ENCODE data around the gene GALNT7.
"Not testable (repeated sequence)": the region's sequence is repeated elsewhere in the genome, so short reads cannot be mapped to it uniquely, and the experiment has no call there.

GALNT7 gene

GRCh38 chr4:173166491-173166890 is 2.1 kb upstream of the GALNT7 start:
- no peak for DNase-seq

DNA sequence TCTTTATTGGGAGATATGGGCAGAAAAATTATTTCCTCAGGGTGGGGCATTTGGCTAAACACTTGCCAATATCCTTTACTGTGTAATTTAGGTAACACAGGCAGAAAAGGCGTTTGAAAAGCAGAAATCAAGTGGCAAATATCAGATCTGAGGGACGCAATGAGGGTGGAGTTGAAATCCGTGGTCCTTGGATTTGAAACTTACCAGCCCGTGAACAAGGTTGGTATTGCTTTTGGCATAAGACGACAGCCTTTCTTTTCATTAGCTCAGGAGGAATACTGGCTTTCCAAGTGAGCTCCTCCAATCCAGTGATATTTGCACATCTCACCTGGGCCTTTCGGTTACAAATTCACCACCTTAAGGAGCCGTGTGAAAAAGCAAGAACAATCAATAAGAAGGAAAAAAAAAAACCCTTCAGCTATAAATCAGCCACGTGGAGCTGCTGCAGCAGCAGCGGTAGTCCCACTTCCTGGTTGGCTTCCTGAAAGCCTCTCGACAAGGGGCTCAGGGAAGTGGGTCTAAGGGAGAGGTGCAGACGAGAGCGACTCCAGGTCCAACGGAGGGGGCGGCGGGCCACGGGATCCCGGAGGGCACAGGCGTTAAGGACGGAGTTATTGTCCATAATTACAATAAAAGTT is 734 bp upstream of the GALNT7 start:
- peak in 1 of 2 donors; percentile 33 for DNase-seq

- DNase-seq, result no peak
Measured at GRCh38 chr4:173169178-173169427, 492 bp downstream of the GALNT7 start.

GRCh38 chr4:173169428-173170181 is 994 bp downstream of the GALNT7 start:
- peak; percentile 54 to 71 for DNase-seq

GRCh38 chr4:173170182-173170778 is 1.7 kb downstream of the GALNT7 start:
- no peak for DNase-seq

- no peak for DNase-seq
Measured at GRCh38 chr4:173171098-173171497, 2.5 kb downstream of the GALNT7 start.

DNA sequence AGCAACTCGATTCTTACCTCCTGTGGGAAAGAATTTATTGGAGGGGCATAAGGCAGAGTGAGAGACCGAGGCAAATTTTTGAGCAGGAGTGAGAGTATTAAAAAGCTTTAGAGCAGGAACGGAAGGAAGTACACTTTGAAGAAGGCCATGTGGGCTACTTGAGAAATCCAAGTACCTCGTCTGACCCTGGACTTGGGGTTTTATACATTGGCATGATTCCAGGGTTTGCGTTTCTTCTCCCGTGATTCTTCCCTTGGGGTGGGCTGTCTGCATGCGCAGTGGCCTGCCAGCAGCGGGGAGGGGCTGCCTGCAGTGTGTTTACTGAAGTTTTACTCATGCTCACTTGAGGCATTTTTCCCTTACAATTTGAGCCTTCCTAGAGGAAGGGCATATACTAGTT is 3.4 kb downstream of the GALNT7 start:
- no peak for DNase-seq

- no peak for DNase-seq
Measured at GRCh38 chr4:173174184-173174583, 5.6 kb downstream of the GALNT7 start.

- peak in 1 of 2 donors; percentile 29 for DNase-seq
Measured at GRCh38 chr4:173174594-173175012, 6.0 kb downstream of the GALNT7 start.

GRCh38 chr4:173176010-173176409 is 7.4 kb downstream of the GALNT7 start:
- no peak for DNase-seq

GRCh38 chr4:173177232-173177631 is 8.6 kb downstream of the GALNT7 start:
- DNase-seq, result no peak

DNA sequence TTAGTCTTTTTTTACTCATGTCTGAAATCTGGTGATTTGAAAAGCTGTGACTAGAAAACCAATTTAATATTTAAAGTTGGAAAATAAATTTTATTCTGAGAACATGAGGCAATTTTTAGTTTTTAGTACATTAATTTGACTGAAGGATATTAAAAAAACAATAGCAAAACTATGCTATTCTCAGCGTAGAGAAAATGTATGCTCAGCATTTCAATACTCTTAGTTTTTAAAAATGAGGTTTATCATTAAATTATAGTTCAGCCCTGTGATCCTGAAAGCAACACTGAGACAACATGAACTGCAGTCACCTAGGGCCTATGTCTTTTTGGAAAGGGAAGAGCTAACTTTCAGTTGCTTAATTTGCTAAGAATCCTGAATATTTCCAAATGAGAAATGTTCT is 9.5 kb downstream of the GALNT7 start:
- no peak for DNase-seq

DNA sequence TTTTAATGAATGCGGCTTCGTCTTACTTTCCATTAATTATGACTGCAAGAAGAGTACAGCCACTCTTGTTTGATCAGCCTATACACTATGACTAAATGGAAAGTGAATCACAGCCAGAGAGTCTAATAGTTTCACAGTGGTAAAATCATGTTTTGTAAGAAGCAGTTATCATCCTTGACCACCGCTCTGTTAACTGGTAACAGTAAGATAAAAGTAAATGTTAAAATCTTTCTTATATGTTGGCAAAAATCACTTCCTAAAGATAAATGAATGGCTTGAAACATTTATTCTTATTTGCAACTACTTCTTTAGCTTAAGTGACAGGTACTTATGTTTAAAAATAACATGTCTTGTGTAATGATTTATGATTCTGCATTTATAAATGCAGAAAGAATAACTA is 13.2 kb downstream of the GALNT7 start:
- peak in 1 of 2 donors; percentile 18 for DNase-seq

GRCh38 chr4:173182403-173182802 is 13.8 kb downstream of the GALNT7 start:
- no peak for DNase-seq

- DNase-seq, result not testable (repeated sequence)
Measured at GRCh38 chr4:173183659-173184247, 15.1 kb downstream of the GALNT7 start.

- peak in 1 of 2 donors; percentile 17 for DNase-seq
Measured at GRCh38 chr4:173185847-173186510, 17.4 kb downstream of the GALNT7 start.

DNA sequence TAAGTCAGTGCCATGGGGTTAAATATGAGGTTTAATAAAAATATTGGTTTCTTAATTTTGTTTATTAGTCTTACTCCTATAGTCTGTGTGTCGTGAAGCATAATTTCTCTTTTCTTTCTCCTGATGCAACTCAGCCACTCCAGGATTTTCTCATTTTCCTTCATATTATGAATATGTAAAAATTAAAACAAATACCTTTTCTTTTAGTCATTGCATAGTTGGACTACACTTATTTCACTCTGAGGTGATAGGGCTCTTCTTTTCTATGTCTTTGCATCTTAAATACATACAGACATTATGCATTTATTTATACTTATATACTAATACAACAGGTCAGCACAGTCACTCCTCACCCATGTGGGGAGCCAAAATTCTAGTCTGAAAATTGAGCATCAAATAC is 19.1 kb downstream of the GALNT7 start:
- DNase-seq, result no peak

DNA sequence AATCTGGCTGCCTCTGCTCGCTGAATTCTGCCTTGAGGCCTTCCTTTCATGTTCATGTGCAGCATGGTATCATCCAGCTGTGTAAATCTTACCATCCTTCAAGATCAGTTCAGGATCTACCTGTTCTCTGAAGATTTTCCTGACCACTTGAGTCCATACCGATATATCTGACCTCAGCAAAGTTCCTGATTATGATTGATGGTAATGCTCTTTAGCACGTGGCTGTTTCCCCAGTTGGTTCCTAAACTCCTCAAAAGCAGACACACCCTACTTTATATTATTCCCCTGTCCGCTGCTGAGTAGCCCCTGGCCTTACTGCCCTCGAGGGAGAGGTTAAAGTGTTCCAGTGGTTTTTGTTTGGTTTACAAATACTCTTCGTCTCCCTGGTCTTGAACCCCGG is 20.0 kb downstream of the GALNT7 start:
- no peak for DNase-seq

DNA sequence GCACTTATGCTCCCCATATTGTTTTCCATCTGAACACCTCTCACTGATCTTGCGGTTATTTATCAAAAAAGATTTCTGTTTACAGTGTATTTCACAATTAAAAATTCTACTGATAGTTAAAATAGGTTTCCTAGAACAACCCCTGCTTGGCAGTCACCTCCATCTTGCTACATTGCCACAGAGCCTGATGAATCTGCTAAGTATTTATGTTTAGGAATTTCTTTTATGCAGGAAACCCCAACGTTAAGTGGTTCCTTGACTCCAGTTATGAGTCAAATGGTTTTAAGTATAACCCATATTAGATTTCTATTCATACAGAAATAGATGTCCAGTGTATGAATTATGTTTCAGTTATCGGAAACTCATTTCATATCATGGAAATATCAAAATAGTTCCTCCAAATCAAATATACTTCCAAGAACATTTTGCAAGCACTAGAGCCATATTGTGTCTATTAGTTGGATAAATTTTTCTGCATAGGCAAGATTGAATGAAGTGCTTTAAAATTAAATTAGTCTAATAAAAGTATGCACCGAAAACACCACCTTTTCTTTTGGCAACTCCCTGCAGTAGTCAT is 20.6 kb downstream of the GALNT7 start:
- no peak for DNase-seq

DNA sequence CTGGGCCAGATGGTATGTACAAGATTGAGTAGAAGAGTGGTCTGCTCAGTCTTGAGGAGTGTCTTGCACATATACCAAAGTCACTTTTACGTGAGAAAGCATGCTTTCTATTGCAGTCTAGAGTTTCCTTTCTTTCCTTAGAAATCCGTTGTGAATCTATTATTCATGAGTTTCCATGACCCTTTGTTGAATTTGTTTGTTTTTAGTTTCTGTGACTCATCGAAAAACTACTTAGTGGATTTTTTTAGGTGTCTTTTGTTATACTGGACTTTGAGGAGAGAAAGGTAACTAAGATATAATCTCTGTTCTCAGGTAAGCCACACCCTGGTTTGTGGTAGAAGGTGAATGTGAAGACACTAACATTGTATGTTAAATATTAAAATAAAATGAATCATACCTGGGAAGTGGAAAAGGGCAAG is 23.0 kb downstream of the GALNT7 start:
- DNase-seq, result no peak

DNA sequence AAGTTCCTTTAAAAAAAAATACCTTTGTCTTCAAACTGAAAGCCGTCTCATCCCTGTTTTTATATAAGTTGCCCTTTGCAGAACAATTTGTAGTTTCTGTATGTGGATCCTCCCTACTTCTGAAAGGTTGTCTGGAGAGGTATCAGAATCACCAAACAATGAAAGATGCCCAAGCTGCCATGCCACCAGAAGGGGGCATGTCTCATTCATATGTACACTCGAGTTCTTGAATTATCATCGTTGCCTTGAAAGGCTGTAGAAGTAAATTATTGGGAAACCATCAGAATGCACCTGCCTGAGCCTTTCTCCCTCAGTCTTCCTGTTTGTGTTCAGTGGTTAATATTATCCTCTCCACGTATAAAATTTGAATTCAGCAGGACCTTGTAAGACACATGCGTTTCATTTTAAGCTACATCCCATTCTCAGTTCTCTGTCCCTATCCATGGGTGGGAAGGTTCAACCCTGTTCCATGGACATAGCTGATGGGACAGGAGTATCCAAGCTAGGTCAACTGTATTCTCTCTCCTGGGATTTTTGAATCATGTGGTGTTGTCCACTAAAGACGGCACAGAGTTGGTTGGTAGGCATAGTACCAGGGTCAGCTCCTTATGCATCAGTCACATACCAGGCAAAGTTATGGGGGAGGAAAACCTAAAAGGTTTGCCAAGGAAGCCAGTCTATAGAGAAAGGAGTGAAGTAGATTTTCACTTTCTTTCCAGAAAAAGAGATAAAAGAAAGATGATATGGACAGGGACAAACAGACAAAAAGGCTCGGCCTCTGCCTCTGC is 24.0 kb downstream of the GALNT7 start:
- DNase-seq, result no peak

DNA sequence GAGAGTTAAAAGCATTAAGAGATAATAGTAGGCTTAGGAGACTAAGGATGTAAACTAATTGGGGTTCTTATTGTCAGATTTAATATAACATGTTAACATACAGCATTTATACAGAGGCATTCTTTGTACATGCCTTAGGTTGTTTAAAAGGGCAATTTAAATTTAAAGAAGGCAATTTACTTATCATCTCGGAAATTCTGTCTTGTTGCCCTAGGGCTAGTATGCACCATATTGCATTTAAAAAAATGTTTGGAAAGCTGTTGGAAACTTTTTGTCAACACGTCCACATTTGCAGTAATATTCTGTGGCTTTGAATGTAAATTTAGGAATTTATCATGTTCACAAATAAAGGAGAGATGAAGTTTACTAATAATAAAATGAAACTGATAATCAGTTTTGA is 25.5 kb downstream of the GALNT7 start:
- no peak for DNase-seq

Measured in bone marrow (tissue), 2 donors.